Sigmoid colon (tissue), 4 donors: Measurements from ENCODE around the gene PPARA.

Experiments used
- CTCF ChIP-seq, 4 experiments: fragments of 450-650 bp in 3 of 4; fragments of 200-600 bp in 1 of 4; IDR thresholded peaks; one replicate each; pipeline ENCODE4 v1.5.1; 2016 to 2019; ENCODE audit warnings: antibody characterized with exemption in 4 of 4, mild to moderate bottlenecking in 3 of 4, moderate library complexity in 2 of 4
- POLR2A ChIP-seq, 2 donors: fragments of 450-650 bp; IDR thresholded peaks; one replicate each; pipeline ENCODE4 v1.6.1; 2016; ENCODE audit warnings: antibody characterized with exemption in 2 of 2, mild to moderate bottlenecking in 2 of 2, moderate library complexity in 2 of 2
- POLR2AphosphoS5 ChIP-seq, 4 donors: sonication (generic); formaldehyde crosslinking; IDR thresholded peaks; one replicate each; pipeline ENCODE4 v1.6.1; 2017; ENCODE audit warnings: antibody characterized with exemption in 4 of 4

- TF ChIP-seq CTCF (IDR thresholded peaks at IDR 0.05) (no peak), POLR2AphosphoS5 (IDR thresholded peaks at IDR 0.05) (no peak), POLR2A (IDR thresholded peaks at IDR 0.05) (no peak)
Observed at GRCh38 chr22:46238541-46238940, 88.2 kb downstream of the PPARA start.
